Vagina (tissue), 2 donors: ENCODE measurements around the gene UBASH3B.

Experiments
- POLR2A ChIP-seq, 2 donors: fragments of 450-650 bp; IDR thresholded peaks; one replicate each; pipeline ENCODE4 v1.6.1; 2017; ENCODE audit warnings: antibody characterized with exemption in 2 of 2, mild to moderate bottlenecking in 2 of 2, moderate library complexity in 2 of 2
- TF ChIP-seq, protein P1 (sequence below), 3 experiments: fragments of 450-650 bp in 2 of 3; fragments of 200-600 bp in 1 of 3; sonication (generic) in 1 of 3; IDR thresholded peaks; one replicate each; pipeline ENCODE4 v1.5.1; 2017 to 2019; ENCODE audit warnings: antibody characterized with exemption in 3 of 3, mild to moderate bottlenecking in 2 of 3, moderate library complexity in 2 of 3

DNA sequence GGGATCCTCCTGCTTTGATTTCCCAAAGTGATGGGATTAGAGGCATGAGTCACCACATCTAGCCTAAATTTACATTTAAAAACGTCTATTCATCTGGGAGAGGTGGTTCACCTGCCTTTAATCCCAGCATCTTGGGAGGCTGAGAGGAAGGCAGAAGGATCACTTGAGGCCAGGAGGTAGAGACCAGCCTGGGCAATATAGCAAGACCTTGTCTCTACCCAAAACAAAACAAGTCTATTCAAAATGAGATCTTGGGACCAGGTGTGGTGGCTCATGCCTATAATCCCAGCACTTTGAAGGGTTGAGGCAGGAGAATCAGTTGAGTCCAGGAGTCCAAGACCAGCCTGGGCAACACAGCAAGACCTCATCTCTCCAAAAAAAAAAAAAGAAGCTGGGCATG is 4.9 kb upstream of the UBASH3B start:
- TF ChIP-seq, protein P1, sequence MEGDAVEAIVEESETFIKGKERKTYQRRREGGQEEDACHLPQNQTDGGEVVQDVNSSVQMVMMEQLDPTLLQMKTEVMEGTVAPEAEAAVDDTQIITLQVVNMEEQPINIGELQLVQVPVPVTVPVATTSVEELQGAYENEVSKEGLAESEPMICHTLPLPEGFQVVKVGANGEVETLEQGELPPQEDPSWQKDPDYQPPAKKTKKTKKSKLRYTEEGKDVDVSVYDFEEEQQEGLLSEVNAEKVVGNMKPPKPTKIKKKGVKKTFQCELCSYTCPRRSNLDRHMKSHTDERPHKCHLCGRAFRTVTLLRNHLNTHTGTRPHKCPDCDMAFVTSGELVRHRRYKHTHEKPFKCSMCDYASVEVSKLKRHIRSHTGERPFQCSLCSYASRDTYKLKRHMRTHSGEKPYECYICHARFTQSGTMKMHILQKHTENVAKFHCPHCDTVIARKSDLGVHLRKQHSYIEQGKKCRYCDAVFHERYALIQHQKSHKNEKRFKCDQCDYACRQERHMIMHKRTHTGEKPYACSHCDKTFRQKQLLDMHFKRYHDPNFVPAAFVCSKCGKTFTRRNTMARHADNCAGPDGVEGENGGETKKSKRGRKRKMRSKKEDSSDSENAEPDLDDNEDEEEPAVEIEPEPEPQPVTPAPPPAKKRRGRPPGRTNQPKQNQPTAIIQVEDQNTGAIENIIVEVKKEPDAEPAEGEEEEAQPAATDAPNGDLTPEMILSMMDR (IDR thresholded peaks at IDR 0.05), result no peak
- TF ChIP-seq POLR2A (IDR thresholded peaks at IDR 0.05), result no peak
